SU-DHL-6 (cell line): ENCODE data around the gene CLIC4.

Experiments
- CTCF ChIP-seq: fragments of 200-600 bp; sonication (generic); IDR thresholded peaks from one replicate; pipeline ENCODE4 v1.5.1; 2017; ENCODE audit warnings: antibody characterized with exemption, mild to moderate bottlenecking, low read length, moderate library complexity; ENCODE audit not compliant: insufficient read depth, poor library complexity, severe bottlenecking
- EZH2phosphoT487 ChIP-seq: fragments of 200-600 bp; sonication (generic), shearing (Covaris generic); conservative IDR thresholded peaks from 2 replicates; pipeline ENCODE4 v1.6.1; 2018; ENCODE audit warnings: mild to moderate bottlenecking, antibody characterized with exemption, low read length, moderate library complexity, mixed read lengths

GRCh38 chr1:24759492-24759891 lies 14.2 kb downstream of the CLIC4 start:
- TF ChIP-seq CTCF (no peak), EZH2phosphoT487 (no peak)
